Measurements from ENCODE around the gene DIP2C.
"Not testable (repeated sequence)": the region's sequence is repeated elsewhere in the genome, so short reads cannot be mapped to it uniquely, and the experiment has no call there.

DIP2C gene

DNA sequence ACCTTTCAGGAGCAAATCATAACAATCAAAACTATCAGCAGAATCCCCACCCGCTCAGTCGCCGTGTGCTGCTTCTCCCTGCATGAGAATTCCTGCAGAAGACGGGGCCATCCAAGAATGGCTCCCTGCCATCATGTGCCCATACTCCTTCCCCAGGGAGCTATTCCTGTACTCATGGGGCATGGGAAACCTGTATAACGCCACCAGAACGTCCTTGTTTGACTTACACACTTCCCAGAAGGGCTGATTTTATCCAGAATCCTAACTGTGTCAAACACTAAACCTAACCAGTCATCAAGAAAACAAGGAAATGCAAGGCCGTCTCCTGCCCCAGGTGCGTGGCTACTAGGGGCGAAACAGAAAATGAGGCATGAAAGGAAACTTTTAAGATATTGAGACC lies 16.0 kb downstream of the DIP2C start:
- no peak for DNase-seq

DNA sequence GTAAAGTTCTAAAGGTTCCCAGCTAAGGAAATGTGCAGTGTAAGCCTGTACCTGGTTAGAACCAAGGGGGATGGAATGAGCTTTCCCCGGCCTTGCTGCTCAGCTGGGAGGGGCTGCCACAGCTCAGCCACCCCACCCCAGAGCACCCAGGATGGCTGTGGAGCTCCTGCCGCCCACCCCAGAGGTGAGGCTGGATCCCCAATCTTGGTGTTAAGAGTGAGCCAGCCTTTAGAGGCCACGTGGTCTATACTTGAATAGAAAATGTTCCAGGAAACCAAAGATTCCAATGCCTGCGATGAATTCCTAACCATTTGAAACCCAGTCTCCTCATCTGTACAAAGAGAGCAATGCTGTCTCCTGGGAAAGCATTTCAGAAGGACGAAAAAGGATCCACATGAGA lies 16.5 kb downstream of the DIP2C start:
- DNase-seq, result no peak

DNA sequence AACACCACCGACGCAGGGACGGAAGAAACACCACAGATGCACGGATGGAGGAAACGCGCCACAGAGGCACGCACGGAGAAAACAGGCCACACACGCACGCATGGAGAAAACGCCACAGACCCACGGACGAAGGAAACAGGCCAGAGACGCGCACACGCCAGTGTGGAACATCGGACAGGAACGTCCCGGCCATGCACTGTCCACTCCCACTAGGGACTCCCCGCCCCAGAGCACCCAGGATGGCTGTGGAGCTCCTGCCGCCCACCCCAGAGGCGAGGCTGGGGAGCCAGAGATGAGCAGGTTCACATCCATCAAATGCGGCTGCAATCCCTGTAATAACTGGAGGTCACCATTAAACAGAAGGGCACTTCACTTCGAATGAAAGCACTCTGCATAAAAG lies 17.3 kb downstream of the DIP2C start:
- no peak for DNase-seq

DNA sequence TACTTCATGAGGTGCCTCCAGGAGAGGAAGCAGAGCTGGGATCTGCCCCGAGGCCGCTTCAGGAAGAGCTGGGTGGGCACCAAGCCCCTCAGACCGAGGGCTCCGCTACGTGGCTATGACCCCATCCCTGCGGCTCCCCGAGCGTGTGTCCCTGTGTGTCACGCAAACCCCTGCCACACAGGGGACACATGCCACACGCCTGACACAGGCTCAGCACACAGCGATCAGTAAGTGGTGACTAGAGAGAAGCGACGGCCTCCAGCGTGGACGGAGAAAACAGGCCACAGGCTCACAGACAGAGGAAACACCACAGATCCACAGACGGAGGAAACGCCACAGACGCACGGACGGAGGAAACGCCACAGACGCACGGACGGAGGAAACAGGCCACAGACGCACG lies 18.5 kb downstream of the DIP2C start:
- DNase-seq, result no peak

DNA sequence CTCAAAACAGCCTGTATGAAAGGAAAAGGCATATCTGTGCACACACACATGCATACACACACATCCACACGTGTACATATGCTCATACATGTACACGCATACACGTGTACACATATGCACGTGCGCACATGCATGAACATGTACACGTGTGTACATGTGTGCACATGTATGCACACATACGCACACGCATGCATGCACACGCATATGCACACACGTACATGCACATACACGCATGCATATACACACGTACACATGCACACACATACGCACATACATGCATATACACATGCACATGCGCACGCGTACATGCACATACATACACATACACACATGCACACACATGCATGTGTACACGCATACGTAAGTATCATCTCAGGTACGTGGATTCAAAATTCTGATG lies 19.4 kb downstream of the DIP2C start:
- DNase-seq, result no peak

DNA sequence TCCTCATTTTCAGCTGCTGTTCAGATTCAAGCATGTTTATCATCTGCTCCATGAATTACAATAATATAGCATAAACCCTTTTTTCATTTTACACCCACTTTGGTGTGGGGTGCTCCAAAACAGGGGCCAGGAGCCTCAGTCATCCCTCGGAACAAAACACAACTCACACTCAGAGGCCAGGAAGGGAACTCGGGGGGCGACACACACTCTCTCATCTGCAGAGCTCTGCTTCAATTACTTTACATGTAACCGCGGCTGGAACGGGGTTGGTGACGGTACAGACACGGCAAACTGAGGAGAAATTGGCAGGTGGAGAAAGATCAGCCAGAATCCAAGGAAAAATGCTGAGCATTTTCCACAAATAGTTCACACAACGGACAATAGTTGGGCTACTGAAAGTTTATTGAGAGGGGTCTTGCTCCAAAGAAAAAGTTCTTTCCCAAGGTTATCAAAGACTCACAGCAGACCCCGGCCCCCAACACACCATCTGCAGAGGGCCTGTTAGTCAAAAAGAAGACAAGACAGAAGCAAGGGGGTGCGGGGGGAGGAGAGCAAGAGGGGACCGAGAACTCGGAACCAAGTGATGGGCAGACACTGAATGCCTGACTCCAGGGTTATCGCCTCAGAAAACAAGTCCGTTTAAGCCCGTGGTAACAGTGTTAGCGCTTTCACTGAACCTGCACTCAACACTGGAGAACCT lies 20.5 kb downstream of the DIP2C start:
- DNase-seq, result no peak

DNA sequence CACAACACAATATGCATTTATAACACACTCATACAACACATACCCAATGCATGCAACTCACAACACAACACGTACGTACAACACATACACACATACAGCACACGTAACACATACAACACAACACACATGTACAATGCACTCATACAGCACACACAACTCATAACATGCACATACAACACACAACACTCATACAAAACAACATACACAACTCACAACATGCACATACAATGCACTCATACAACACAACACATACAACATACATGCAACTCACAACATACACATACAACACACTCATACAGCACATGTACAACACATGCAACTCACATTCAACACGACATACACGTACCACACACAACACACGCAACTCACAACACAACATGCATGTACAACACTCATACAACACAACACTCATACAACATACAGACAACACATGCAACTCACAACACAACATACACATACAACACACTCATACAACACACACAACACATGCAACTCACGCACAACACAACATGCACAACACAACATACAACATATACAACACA lies 21.8 kb downstream of the DIP2C start:
- no peak for DNase-seq

DNA sequence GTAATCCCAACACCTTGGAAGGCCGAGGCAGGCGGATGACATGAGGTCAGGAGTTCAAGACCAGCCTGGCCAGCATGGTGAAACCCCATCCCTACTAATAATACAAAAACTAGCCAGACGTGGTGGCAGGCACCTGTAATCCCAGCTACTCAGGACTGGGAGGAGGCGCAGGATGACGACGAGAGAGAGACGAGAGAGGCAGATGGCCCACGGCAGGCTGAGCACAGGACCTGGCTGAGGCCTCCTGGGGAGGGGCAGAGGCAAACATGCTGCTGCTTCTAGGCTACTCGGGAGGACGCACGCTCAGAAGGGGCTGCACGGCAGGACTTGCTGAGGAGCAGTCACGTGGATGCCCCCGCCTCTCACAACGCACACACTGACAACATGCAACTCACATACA lies 22.4 kb downstream of the DIP2C start:
- no peak for DNase-seq

DNA sequence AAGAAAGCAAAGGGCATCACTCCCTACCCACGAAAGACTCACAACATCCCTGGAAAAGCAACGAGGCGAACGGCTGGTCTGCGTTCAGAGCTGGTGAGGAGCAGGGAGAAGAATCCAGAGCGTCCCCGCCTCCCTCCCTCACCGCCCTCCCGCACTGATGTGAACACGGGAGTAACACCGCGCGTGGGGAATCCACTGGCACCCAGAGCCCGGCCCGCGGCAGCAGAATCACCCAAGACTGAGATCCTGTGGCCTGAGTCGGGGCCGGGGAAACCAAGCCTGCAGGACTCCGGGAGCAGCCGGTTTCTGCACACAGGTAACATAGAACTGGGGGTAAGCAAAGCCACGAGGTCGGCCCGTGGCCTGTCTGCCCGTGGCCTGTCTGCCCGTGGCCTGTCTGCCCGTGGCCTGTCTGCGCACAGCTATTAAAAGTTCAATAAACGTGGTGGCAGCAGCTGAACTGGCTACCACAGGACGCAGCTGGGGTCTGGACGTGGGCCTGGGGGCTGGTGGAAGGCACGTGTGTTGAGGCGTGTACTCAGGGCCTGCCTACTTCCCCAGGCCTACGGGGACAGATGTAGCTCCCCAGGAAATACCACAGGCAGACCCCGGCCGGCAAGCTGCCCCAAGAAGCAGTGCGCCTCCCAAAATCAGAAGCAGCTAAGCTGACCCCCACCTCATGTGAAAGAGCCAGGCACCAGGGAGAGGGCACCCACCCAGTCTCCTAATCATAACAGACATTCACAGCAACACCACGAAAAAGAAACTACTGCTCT lies 23.0 kb downstream of the DIP2C start:
- DNase-seq, result no peak

DNA sequence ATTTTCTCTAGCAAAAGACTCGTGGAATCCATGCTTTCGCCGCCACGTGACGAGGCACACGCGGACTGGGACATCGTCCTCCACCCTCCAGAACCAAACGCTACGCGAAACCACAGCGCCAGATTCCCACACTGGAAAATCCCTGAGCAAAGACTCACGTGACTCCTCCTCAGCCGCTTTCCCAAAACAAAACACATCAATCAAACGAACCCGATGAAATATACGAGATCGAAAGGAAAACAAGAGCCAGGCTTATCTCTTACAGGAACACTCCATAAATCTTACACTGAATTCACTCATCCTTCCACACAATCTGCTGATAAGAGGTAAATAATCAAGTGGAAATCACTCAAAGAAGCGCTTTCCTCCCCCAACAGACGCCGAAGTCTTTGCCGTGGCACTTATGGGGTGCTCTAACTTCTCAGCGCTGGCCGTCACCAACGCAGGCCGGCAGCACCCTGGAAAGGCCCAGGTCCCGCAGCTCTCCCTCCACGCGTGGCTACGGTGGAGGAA lies 23.8 kb downstream of the DIP2C start:
- DNase-seq, result no peak

DNA sequence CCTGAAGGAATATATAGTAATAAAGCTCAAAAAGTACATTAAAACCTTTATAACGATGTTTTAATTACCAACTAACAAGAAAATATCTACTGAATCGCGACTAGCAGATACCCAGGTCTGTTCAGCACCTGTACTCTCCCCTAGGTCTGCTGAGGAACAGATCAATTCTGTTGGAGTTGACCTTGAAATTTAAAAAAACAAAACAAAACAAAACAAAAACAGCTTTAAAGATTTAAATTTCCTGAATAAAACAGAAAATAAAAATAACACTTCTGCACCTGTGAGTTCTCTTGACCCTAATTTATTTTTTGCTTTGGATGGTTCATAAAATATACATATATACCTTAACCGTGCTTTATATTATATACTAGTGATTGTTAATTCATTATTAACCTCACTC lies 24.6 kb downstream of the DIP2C start:
- DNase-seq, result no peak

DNA sequence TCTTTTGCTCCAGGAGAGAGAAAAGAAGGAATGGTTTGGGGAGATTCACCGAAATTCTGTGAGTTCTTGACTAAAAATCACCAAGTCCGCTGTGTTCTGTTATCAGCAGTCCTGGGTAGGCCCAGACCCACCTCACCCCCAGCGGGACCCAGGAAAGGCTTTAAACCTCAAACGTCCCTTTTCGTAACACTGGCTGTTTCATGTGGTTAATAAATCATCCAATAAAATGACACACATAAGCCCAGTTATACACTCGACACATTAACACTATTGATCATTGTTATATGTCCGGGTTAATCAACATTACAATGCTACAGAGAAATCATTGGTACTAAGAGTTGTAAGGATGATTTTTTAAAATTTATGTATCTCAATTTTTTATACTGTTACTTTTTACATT lies 25.2 kb downstream of the DIP2C start:
- no peak for DNase-seq

DNA sequence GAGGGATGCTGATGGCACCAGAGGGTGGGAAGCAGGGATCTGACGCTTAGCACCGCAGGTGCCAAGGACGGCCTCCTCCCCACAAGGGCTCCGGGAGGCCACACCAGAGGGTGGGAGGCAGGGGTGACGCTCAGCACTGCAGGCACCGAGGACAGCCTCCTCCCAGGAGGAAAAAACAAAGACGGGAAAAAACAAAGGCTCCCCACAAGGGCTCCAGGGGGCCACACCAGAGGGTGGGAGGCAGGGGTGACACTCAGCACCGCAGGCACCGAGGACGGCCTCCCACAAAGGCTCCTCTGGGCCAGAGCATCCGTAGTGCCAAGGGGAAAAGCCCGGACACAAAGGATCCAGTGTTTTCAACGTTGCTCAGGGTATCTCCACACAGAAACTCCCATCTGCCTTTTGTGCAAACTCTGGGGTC lies 25.6 kb downstream of the DIP2C start:
- no peak for DNase-seq

DNA sequence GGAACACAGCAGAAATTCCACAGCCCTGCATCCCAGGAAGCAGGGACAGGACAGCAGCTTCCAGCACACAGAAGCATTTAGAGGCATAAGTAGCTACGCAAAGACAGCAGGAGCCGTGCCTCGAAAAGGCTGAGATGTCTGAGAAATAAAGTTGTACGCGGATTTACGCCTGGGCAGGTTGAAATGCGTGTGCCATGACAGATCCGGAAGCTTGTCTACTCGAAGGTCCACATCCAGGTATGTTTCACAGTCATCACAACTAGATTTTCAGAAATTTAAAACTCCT lies 26.1 kb downstream of the DIP2C start:
- no peak for DNase-seq

DNA sequence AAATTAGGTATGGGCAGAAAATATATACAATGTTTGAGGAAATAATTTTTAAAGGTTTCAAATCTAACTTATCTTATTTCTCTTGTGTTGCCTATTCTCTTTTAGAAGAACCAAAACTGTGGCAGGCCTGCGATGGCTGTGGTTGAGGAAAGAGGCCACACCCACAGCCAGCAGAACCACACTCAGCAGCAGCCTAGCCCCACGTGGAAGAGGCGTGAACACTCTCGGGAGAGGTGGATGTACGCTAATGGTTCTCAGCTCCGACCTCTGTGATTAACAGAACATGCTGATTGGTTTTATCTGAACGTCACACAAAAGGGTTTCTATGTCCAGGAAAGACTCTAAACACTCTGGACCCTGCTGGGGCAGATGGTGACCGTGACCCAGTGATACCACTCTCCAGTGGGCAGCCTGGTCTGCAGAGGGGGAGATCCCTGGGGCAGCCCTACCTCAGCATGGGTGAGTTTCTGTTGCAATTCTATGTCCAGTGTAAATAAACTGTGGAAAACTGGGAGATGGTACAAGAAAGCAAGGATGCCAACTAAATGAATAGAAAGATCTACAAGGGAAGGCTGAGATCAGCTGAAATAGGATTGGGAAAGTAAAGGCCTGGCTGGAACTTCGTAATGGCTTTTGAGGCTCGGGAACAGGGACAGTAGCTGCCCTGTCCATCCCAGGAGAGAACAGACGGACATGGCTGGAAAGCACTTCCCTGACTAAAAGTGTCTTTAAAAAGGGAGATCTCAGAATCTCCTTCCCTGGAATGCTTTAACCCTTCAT lies 26.6 kb downstream of the DIP2C start:
- no peak for DNase-seq

DNA sequence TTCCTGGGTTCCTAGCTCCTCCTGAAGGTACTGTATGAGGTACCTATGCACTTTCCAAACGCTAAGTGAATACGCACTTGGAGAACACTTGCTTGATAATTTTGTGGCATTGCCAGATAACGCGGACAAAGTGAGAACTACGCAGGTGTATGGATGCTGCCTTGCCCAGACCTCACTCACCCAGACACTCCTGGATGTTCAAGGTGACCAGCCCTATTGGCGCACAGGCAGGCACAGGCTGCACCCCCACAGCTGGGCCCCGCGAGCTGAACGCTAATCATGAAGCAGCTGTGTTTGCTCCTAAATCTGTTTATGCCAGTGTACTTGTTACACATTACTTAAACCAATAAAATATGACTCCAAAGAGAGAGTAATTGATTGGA lies 27.3 kb downstream of the DIP2C start:
- DNase-seq, result no peak

DNA sequence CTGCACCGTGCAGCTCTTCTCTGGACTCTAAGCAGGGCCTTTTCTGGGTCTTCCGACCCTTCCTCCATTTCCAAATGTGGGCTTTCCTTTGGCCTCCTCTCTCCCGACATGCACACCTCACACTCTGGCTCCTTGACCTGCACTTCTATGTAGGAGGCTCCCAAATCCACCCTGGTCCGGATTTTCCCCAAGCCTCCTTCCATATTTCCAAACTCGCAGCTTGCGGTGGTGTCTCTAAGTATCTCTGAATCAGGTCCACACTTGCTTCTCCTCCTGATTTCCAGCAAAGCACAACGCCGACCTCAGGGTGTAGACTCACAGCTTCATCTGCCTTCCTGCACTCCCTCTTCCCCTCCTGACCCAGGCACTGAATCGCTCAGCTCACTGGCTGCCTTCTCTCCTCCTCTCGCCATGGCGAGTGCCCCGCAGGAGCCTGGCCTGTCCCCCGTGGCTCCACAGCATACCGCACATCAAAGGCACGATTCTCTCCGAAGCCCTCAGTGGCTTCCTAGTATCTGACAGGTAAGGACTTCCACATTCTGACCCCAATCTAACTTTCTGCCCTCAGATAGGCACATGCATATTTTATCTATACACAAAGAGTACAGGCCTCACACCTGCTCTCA lies 27.8 kb downstream of the DIP2C start:
- DNase-seq, result no peak

DNA sequence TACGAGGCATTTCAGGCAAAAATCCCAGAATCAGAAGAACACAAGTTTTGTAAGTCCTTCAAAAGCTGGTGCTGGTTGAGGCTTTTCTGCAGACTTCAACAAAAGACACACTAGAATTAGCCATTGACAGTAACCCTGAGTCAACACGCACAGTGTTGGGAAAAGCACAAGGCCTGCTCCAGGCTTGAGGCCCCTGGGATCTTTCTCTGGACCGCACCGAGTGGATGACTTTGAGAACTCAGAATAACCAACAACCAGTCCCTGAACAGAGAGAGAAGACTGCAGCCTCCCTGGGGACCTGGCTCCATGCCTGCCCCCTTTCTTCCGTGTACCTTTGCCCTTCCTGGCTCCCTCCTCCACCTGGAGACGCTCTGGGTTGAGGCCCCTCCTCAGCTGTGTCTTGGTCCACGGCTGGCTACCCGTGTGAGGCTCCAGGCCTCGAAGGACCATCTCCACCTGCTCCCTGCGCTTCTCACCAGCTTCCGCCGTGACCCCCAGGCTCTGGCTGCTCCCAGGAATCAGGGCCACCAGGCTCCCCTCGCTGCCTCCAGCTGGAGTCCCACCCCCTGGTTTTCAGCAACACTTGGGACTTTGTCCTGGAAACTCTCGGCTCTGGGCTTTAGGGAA lies 28.4 kb downstream of the DIP2C start:
- no peak for DNase-seq

DNA sequence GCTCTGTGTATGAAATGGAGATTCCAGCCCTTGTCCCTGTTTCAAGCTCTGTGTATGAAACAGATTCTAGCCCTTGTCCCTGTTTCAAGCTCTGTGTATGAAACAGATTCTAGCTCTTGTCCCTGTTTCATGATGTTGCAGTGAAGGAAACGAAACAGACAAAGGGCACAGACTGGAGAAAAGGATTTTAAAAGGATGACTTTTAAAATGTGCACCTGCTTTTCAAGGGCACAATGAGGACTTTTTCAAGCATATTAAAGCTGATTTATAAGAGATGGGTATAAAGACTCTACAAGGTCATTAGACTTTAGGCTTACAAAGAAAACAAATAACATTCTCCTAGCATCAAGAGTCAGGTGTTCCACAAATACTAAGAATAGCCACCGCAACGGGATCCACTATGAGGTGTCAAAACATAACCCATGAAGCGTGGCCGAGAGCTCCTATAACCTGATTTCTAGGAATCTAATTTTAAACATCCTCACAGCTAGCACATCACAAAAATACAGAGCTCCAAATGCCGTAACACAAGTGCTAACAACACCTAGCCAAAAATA lies 29.0 kb downstream of the DIP2C start:
- no peak for DNase-seq

DNA sequence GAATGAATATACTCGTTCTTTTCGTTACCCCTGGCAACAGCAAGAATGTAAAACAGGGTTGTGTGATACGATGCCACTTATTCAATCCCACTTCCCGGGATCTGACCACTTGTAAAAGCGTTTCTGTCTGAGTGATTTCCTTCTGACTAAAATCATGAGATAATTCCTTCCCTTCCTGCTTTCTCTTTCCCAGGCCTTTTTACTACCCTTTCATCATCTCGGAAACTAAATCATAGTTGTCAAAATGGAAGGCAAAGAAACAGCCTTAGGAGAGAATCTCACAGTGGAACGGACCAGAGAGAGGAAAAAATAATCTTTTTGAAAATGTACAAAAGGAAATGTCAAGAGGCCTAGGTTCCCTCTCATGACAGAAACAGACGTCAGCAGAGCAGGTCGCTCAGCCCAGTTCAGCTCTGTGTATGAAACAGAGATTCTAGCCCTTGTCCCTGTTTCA lies 29.8 kb downstream of the DIP2C start:
- DNase-seq, result no peak

DNA sequence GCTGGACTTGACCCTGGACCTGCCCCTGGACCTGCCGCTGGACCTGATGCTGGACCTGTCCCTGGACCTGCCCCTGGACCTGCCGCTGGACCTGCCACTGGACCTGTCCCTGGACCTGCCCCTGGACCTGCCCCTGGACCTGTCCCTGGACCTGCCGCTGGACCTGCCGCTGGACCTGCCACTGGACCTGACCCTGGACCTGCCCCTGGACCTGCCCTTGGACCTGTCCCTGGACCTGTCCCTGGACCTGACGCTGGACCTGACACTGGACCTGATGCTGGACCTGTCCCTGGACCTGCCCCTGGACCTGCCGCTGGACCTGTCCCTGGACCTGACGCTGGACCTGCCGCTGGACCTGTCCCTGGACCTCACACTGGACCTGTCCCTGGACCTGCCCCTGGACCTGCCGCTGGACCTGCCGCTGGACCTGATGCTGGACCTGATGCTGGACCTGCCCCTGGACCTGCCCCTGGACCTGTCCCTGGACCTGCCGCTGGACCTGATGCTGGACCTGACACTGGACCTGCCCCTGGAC lies 31.6 kb downstream of the DIP2C start:
- not testable (repeated sequence) for DNase-seq

DNA sequence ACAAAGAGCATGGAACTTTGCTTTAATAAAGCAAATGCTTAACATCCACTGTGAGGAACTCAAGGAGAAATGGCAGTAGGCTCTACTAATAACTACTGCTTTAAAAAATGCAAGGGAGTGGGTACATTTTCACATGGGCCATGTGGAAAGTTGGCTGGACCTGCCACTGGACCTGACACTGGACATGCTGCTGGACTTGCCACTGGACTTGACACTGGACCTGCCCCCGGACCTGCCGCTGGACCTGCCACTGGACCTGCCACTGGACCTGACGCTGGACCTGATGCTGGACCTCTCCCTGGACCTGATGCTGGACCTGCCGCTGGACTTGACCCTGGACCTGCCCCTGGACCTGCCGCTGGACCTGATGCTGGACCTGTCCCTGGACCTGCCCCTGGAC lies 32.6 kb downstream of the DIP2C start:
- no peak for DNase-seq

Measured in activated CD4-positive, CD25-positive, alpha-beta regulatory T cell treated with anti-CD3 and anti-CD28 coated beads, Interleukin-2, amount 50 U/mL, for 72 hours (primary cell).